Measurements from ENCODE around the gene FLII. TPM values are rescaled to one million over a fixed set of nuclear protein-coding genes. Genes with fewer than 3 reads are reported as not detected.

FLII gene
- total and polyA plus RNA-seq, 4 donors = 77.4 to 133 (median 126) TPM

DNA sequence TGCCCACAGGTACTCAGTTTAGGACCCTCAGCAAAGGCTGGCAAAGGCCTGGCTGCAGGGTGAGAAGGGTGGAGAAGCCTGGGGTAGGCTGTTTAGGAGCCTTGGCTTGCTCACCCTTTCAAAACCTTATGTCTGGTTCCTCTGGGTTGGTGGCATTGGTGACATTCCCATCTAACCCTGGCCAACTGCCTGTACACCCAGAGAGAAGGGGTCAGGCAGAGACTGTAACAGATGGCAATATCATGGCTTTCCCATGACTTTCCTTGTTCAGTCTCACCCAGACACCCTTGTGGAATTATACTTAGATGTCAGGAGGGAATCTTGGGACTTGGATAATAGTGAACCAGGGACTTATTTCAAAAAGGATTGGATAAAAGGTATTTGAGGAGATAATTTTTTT is 51.6 kb downstream of the FLII start:
- Histone ChIP-seq H3K27me3 (ENCODE audit: control insufficient read depth, insufficient read depth, low read length) (no peaks in the 10 kb centered on the region), H3K9me3 (ENCODE audit: control insufficient read depth, insufficient read depth, low read length) (no peaks in the 10 kb centered on the region), H3K4me1 (ENCODE audit: control insufficient read depth, insufficient read depth, low read length) (peaks cover 4% of the 10 kb centered on the region), H3K4me3 (ENCODE audit: low read depth, low read length) (no peak overlapping the region), H3K36me3 (ENCODE audit: control insufficient read depth, insufficient read depth, low read length) (peaks cover 85% of the 10 kb centered on the region), H3K27ac (ENCODE audit: low read depth, low read length) (no peak overlapping the region)
- no peak for DNase-seq (ENCODE audit: low read depth in 4 of 6, low spot score in 6 of 6)

DNA sequence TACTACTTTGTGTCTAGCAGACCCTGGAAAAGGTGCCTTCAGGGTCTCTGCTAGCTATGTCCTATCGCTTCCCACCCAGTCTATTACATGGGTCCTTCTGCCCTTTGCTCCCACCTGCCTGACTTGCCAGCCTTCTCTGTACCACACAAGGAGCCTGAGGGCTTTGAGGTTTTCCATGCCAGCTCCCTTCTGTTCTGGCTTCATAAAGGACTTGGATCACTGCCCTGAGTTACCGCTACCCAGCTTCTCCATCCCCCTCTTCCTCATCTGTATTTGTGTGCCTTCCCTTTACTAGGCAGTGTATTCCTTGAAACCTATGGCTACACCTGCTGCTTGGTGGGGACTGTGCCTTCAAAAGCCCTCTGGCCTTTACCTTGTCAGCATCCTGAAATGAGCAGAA is 52.7 kb downstream of the FLII start:
- peaks cover 85% of the 10 kb centered on the region for H3K36me3 ChIP-seq (ENCODE audit: control insufficient read depth, insufficient read depth, low read length)
- H3K4me3 ChIP-seq (ENCODE audit: low read depth, low read length) = no peak overlapping the region
- H3K9me3 ChIP-seq (ENCODE audit: control insufficient read depth, insufficient read depth, low read length) = no peaks in the 10 kb centered on the region
- 58% methylated on average over 2 of the region's 2 CpGs for WGBS (ENCODE audit: insufficient coverage)
- no peaks in the 10 kb centered on the region for H3K27me3 ChIP-seq (ENCODE audit: control insufficient read depth, insufficient read depth, low read length)
- no peak for DNase-seq (ENCODE audit: low read depth in 4 of 6, low spot score in 6 of 6)
- H3K27ac ChIP-seq (ENCODE audit: low read depth, low read length) = no peak overlapping the region
- peaks cover 4% of the 10 kb centered on the region for H3K4me1 ChIP-seq (ENCODE audit: control insufficient read depth, insufficient read depth, low read length)

DNA sequence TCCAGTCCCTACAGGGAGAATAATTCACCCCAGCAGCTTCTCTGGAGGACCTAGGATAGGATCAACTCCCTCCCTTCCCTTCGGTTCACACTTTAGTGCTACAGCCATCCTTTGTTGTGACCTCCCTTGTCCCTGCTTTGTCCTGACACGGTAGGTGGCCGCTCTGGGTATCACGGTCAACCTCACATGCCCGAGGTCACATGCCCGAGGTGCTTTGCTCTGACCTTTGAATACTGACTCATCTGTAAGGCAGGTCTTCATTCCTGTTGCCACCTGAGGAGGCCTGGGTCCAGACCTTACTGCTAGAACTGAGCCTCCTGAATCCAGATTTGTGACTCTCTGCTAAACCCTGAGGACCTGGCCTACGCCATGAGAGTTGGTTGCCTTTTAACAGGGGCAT is 55.2 kb downstream of the FLII start:
- Histone ChIP-seq H3K9me3 (ENCODE audit: control insufficient read depth, insufficient read depth, low read length) (no peaks in the 10 kb centered on the region), H3K4me3 (ENCODE audit: low read depth, low read length) (no peak overlapping the region), H3K36me3 (ENCODE audit: control insufficient read depth, insufficient read depth, low read length) (peaks cover 81% of the 10 kb centered on the region), H3K27me3 (ENCODE audit: control insufficient read depth, insufficient read depth, low read length) (no peaks in the 10 kb centered on the region), H3K4me1 (ENCODE audit: control insufficient read depth, insufficient read depth, low read length) (peaks cover 4% of the 10 kb centered on the region), H3K27ac (ENCODE audit: low read depth, low read length) (no peak overlapping the region)
- WGBS (ENCODE audit: insufficient coverage) = 58% methylated on average over 7 of the region's 7 CpGs
- DNase-seq (ENCODE audit: low read depth in 4 of 6, low spot score in 6 of 6) = no peak

DNA sequence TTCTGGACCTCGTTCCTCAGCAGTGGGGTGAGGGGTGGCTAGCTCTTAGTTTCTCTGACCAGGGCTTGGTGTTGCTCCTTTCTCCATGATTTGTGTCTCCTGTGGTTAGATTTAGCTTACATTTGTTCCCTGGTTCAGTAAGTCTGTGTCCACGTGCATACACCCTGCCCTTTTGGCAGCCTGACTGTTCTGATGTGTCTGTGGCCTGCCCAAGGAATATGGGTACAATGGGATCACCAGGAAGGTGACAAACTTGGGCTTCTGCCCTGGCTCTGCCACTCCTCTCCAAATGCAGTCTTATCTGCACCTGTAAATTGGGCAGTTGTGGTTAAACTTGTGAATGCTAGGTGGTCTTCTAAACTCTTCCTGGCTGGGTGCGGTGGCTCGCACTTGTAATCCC is 57.4 kb downstream of the FLII start:
- Histone ChIP-seq H3K27me3 (ENCODE audit: control insufficient read depth, insufficient read depth, low read length) (no peaks in the 10 kb centered on the region), H3K4me3 (ENCODE audit: low read depth, low read length) (no peak overlapping the region), H3K9me3 (ENCODE audit: control insufficient read depth, insufficient read depth, low read length) (no peaks in the 10 kb centered on the region), H3K4me1 (ENCODE audit: control insufficient read depth, insufficient read depth, low read length) (peaks cover 4% of the 10 kb centered on the region), H3K36me3 (ENCODE audit: control insufficient read depth, insufficient read depth, low read length) (peaks cover 75% of the 10 kb centered on the region), H3K27ac (ENCODE audit: low read depth, low read length) (no peak overlapping the region)
- no peak for DNase-seq (ENCODE audit: low read depth in 4 of 6, low spot score in 6 of 6)
- WGBS (ENCODE audit: insufficient coverage) = 93% methylated on average over 2 of the region's 4 CpGs

DNA sequence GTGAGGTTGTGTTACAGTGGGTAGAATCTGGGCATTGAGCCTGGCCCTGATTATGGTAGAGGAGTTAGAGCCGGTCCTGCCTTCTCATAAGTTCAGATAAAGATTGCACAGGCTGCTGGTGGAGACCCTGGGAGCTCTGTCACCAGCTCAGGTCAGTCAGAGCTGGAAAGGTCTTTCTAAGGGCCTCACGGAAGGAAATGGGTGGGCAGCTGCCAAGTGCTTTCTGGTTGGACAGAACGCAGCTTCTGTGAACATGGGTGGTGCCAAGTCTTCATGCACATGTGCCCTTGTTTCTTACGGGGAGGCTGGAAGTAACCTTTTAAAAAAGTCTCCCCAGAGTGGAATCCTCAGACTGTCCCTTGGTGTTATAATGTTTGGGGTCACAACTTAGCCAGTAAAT is 60.0 kb downstream of the FLII start:
- Histone ChIP-seq H3K4me1 (ENCODE audit: control insufficient read depth, insufficient read depth, low read length) (no peaks in the 10 kb centered on the region), H3K9me3 (ENCODE audit: control insufficient read depth, insufficient read depth, low read length) (no peaks in the 10 kb centered on the region), H3K4me3 (ENCODE audit: low read depth, low read length) (no peak overlapping the region), H3K27me3 (ENCODE audit: control insufficient read depth, insufficient read depth, low read length) (no peaks in the 10 kb centered on the region), H3K27ac (ENCODE audit: low read depth, low read length) (no peak overlapping the region), H3K36me3 (ENCODE audit: control insufficient read depth, insufficient read depth, low read length) (peaks cover 62% of the 10 kb centered on the region)
- WGBS (ENCODE audit: insufficient coverage) = 74% methylated on average over 4 of the region's 4 CpGs
- no peak for DNase-seq (ENCODE audit: low read depth in 4 of 6, low spot score in 6 of 6)

DNA sequence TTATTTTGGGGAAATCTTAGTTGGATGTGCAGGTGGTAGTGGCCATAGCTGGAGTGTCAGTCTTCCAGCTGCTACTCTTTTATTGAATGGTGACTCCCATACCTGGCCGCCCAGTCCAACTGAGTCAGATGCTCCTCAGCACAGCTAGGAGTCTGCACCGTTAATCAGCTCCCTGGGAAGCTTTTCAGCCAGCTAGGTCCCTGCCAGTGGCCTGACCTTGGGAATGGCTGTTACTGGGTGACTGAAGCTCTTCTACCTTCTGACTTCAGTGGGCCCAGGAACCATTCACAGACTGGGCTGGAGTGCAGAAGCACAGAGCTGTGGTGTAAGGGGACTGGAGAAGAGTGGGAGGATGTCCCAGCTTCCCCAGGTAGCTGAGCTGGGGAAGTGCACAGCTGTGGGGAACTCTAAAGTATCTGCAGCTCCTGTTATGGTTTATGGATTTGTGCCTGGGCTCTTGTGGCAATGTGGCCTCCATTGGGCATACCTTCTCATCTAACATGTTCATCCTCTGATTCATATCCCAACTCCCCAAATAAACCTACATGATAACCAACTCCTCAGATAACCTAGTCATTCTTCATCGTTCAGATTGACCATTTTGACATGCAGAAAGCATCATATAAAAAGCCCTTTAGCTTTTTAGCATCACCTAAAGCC is 60.9 kb downstream of the FLII start:
- Histone ChIP-seq H3K9me3 (ENCODE audit: control insufficient read depth, insufficient read depth, low read length) (no peaks in the 10 kb centered on the region), H3K27me3 (ENCODE audit: control insufficient read depth, insufficient read depth, low read length) (no peaks in the 10 kb centered on the region), H3K4me3 (ENCODE audit: low read depth, low read length) (no peak overlapping the region), H3K27ac (ENCODE audit: low read depth, low read length) (no peak overlapping the region), H3K36me3 (ENCODE audit: control insufficient read depth, insufficient read depth, low read length) (peaks cover 65% of the 10 kb centered on the region), H3K4me1 (ENCODE audit: control insufficient read depth, insufficient read depth, low read length) (no peaks in the 10 kb centered on the region)
- no peak for DNase-seq (ENCODE audit: low read depth in 4 of 6, low spot score in 6 of 6)
- 100% methylated on average over 3 of the region's 3 CpGs for WGBS (ENCODE audit: insufficient coverage)

DNA sequence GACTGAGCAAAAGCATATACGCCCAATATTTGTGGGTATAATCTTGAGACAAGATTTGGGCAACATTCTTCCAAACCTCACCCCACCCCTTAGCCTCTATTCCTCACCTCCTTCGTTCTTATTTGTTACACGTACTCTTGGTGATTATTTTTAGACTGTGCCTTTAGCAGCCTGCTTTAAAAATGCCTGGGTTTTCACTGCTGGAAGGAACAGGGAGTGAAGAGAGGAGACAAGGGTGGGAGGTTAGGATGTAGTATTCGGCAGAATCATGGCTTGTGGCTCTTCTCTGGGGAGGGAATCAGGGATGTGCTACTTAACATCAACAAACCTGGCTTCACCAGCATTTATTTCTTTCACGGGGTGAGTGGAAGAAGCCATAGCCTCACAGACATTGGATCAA is 63.3 kb downstream of the FLII start:
- no peak overlapping the region for H3K27ac ChIP-seq (ENCODE audit: low read depth, low read length)
- H3K9me3 ChIP-seq (ENCODE audit: control insufficient read depth, insufficient read depth, low read length) = no peaks in the 10 kb centered on the region
- H3K27me3 ChIP-seq (ENCODE audit: control insufficient read depth, insufficient read depth, low read length) = no peaks in the 10 kb centered on the region
- peaks cover 15% of the 10 kb centered on the region for H3K4me1 ChIP-seq (ENCODE audit: control insufficient read depth, insufficient read depth, low read length)
- H3K4me3 ChIP-seq (ENCODE audit: low read depth, low read length) = no peak overlapping the region
- H3K36me3 ChIP-seq (ENCODE audit: control insufficient read depth, insufficient read depth, low read length) = peaks cover 57% of the 10 kb centered on the region
- DNase-seq (ENCODE audit: low read depth in 4 of 6, low spot score in 6 of 6) = no peak
- WGBS (ENCODE audit: insufficient coverage) = 100% methylated on average over 1 of the region's 5 CpGs

Other genes starting within 250 kb of the FLII start
- 10 to 100 TPM; 22.8 to 25.8 TPM for gene ATPAF2, start 219.6 kb downstream of the FLII start, total RNA-seq
- gene ATPAF2, start 219.6 kb downstream of the FLII start, polyA plus RNA-seq (ENCODE audit: insufficient read length in 2 of 2) = 10 to 100 TPM; 26.8 to 31.5 TPM
- 1 to 10 TPM; 8.0 to 8.2 TPM for gene GID4, start 219.3 kb downstream of the FLII start, total RNA-seq
- gene GID4, start 219.3 kb downstream of the FLII start, polyA plus RNA-seq (ENCODE audit: insufficient read length in 2 of 2) = 10 to 100 TPM; 13.7 to 13.9 TPM
- 10 to 100 TPM; 20.6 to 41.8 TPM for gene DRG2, start 170.8 kb downstream of the FLII start, total RNA-seq
- gene DRG2, start 170.8 kb downstream of the FLII start, polyA plus RNA-seq (ENCODE audit: insufficient read length in 2 of 2) = 10 to 100 TPM; 33.0 to 34.6 TPM
- gene MYO15A, start 150.0 kb downstream of the FLII start, total RNA-seq = 1 to 10 TPM; 1.3 to 1.8 TPM
- 1 to 10 TPM; 5.4 to 6.8 TPM for gene MYO15A, start 150.0 kb downstream of the FLII start, polyA plus RNA-seq (ENCODE audit: insufficient read length in 2 of 2)
- 10 to 100 TPM; 71.5 to 79.3 TPM for gene ALKBH5, start 74.9 kb downstream of the FLII start, total RNA-seq
- gene ALKBH5, start 74.9 kb downstream of the FLII start, polyA plus RNA-seq (ENCODE audit: insufficient read length in 2 of 2) = 10 to 100 TPM; 70.8 to 74.1 TPM
- 10 to 100 TPM; 53.2 TPM for gene LLGL1, start 33.1 kb downstream of the FLII start, total RNA-seq
- gene LLGL1, start 33.1 kb downstream of the FLII start, polyA plus RNA-seq (ENCODE audit: insufficient read length in 2 of 2) = 100 to 1,000 TPM; 106 to 132 TPM
- 10 to 100 TPM; 15.5 to 18.5 TPM for gene MIEF2, start 1.9 kb upstream of the FLII start, total RNA-seq
- gene MIEF2, start 1.9 kb upstream of the FLII start, polyA plus RNA-seq (ENCODE audit: insufficient read length in 2 of 2) = 10 to 100 TPM; 19.7 to 24.1 TPM
- gene TOP3A, start 56.3 kb upstream of the FLII start, total RNA-seq = 10 to 100 TPM; 28.1 to 36.2 TPM
- gene TOP3A, start 56.3 kb upstream of the FLII start, polyA plus RNA-seq (ENCODE audit: insufficient read length in 2 of 2) = 10 to 100 TPM; 43.6 to 70.6 TPM
- 10 to 100 TPM; 10.7 to 11.2 TPM for gene SMCR8, start 56.6 kb upstream of the FLII start, total RNA-seq
- 1 to 10 TPM; 9.1 to 9.2 TPM for gene SMCR8, start 56.6 kb upstream of the FLII start, polyA plus RNA-seq (ENCODE audit: insufficient read length in 2 of 2)
- 10 to 100 TPM; 13.7 to 16.9 TPM for gene SHMT1, start 104.8 kb upstream of the FLII start, total RNA-seq
- 10 to 100 TPM; 14.9 to 20.0 TPM for gene SHMT1, start 104.8 kb upstream of the FLII start, polyA plus RNA-seq (ENCODE audit: insufficient read length in 2 of 2)
- gene EVPLL, start 119.0 kb upstream of the FLII start, total RNA-seq = under 1 TPM in 1 of 2 donors, not detected in 1; 0.10 TPM
- gene EVPLL, start 119.0 kb upstream of the FLII start, polyA plus RNA-seq (ENCODE audit: insufficient read length in 2 of 2) = 1 to 10 TPM in 1 of 2 donors, under 1 TPM in 1; 0.70 to 2.5 TPM
- gene LGALS9C, start 218.1 kb upstream of the FLII start, total RNA-seq = not detected
- not detected for gene LGALS9C, start 218.1 kb upstream of the FLII start, polyA plus RNA-seq (ENCODE audit: insufficient read length in 2 of 2)

Measured in spinal cord (tissue), 10 donors.